VCaP (cell line): ENCODE data around the gene ANKRD24.

ENCODE experiments used
- H3K27ac ChIP-seq: fragments of 450-650 bp; 2 replicates; pipeline ENCODE4 v1.5.1; 2017
- TF ChIP-seq, protein P1 (sequence below): fragments of 450-650 bp; conservative IDR thresholded peaks from 2 replicates; pipeline ENCODE4 v1.5.1; 2017; ENCODE audit warnings: mild to moderate bottlenecking, moderate library complexity

The ANKRD24 gene

DNA sequence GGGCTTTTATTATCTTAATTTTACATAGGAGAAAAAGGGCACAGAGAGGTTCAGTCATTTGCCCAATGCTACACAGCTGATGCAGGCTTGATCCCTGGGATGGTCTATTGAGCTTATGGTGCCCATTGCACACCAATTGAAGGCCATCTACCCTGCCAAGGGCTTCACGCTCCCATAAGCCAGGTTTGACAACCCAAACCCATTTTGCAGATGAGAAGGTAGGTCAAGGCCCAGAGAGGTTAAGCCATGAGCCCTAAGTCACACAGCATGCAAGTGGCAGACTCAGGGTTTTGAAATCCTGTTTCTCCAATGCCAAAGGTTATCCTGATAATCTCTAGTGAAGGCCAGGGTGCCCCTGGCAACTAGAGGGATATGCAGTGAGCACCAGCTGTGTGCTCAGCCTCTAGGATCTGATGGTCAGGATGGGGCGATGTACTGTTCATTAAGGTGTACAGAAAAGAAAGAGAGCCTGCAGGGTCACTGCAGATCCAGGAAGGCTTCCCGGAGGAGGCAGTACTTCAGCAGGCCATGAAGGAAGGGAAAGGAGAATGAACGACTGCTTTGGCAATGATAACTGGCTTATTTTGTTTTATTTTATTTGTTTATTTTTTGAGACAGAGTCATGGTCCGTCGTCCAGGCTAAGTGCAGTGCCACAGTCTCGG is 20.9 kb upstream of the ANKRD24 start:
- H3K27ac ChIP-seq, result no peak overlapping the region
- TF ChIP-seq, protein P1, sequence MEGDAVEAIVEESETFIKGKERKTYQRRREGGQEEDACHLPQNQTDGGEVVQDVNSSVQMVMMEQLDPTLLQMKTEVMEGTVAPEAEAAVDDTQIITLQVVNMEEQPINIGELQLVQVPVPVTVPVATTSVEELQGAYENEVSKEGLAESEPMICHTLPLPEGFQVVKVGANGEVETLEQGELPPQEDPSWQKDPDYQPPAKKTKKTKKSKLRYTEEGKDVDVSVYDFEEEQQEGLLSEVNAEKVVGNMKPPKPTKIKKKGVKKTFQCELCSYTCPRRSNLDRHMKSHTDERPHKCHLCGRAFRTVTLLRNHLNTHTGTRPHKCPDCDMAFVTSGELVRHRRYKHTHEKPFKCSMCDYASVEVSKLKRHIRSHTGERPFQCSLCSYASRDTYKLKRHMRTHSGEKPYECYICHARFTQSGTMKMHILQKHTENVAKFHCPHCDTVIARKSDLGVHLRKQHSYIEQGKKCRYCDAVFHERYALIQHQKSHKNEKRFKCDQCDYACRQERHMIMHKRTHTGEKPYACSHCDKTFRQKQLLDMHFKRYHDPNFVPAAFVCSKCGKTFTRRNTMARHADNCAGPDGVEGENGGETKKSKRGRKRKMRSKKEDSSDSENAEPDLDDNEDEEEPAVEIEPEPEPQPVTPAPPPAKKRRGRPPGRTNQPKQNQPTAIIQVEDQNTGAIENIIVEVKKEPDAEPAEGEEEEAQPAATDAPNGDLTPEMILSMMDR, result no peak

DNA sequence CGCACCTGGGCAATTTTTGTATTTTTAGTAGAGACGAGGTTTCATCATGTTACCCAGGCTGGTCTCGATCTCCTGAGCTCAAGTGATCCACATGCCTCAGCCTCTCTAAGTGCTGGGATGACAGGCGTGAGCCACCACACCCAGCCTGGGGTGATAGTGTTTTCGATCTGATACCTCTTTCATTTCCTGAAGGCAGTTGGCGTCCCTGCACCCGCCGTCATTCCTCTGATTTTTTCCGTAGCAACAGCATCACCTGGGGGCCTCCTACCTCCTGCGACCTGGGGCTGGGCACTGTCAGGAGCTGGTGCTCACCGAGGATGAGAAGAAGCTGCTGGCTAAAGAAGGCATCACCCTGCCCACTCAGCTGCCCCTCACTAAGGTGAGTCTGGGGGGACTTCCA is 18.2 kb upstream of the ANKRD24 start:
- TF ChIP-seq, protein P1, result no peak
- H3K27ac ChIP-seq, result no peak overlapping the region

DNA sequence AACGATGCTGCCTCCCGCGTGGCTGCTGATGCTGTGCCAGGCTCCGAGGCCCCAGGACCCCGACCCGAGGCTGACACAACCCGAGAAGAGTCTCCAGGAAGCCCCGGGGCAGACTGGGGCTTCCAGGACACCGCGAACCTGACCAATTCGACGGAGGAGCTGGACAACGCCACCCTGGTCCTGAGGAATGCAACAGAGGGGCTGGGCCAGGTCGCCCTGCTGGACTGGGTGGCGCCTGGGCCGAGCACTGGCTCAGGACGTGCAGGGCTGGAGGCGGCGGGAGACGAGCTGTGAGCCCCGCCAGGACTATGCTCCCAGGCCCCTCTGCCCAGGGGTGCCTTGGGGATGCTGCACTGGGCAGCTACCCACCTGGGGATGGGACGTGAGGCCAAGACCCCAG is 10.8 kb upstream of the ANKRD24 start:
- H3K27ac ChIP-seq, result no peak overlapping the region
- TF ChIP-seq, protein P1, result no peak

DNA sequence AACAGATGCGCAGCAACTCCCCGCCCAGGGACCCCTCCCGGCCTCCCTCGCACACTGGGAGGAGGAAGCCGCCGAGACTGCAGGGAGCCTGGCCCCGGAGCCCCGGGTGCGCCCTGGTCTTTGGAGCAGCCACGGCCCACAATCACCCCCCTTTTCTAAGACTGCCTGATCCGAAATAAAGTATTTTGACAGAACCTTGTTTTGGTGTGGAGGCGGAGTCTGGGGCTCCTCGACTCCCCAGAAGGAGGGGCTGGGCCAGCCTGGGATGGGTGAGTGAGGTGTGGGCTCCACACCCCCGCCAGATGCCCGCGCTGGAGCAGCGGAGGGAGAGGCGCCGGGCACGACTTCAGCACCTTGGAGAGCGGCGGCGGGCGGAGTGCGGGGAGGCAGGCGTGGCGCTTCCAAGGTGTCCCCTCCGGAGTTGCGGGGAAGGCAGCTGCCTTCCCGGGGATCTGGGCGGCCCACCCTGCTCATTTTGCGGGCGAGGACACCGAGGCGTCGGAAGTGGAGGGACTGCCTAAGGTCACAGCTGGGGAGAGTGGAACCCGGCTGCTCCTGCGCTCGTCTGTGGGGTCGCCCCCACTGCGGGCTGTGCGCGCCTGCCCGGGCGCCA is 9.5 kb upstream of the ANKRD24 start:
- TF ChIP-seq, protein P1, result no peak
- no peak overlapping the region for H3K27ac ChIP-seq

DNA sequence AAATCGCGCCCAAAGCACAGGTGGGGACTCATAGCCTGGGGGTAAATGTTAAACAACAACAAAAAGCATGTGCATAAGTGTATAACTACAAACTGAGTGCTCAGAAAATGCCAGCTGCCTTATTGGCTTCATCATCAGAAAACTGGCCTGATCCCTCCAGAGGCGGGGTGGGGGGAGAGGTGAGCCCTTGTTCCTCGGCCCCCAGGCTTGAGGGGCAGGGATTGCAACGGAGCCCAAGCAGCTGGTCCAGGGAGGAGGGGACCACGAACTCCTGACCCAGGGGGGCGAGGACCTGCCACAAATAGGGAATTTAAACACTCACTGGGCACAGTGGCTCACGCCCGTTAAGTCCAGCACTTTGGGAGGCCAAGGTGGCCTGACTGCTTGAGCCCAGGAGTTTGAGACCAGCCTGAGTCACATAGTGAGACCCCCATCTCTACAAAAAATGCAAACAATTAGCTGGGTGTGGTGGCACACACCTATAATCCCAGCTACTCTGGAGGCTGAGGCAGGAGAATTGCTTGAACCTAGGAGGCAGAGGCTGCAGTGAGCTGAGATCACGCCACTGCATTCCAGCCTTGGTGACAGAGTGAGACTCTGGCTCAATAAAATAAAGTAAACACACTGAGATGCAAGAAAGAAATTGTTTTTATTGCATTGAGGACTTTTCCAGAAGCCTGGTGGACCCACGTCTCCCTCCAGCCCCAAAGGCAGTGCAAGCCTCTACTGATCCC is 8.8 kb upstream of the ANKRD24 start:
- TF ChIP-seq, protein P1, result no peak
- H3K27ac ChIP-seq, result no peak overlapping the region

DNA sequence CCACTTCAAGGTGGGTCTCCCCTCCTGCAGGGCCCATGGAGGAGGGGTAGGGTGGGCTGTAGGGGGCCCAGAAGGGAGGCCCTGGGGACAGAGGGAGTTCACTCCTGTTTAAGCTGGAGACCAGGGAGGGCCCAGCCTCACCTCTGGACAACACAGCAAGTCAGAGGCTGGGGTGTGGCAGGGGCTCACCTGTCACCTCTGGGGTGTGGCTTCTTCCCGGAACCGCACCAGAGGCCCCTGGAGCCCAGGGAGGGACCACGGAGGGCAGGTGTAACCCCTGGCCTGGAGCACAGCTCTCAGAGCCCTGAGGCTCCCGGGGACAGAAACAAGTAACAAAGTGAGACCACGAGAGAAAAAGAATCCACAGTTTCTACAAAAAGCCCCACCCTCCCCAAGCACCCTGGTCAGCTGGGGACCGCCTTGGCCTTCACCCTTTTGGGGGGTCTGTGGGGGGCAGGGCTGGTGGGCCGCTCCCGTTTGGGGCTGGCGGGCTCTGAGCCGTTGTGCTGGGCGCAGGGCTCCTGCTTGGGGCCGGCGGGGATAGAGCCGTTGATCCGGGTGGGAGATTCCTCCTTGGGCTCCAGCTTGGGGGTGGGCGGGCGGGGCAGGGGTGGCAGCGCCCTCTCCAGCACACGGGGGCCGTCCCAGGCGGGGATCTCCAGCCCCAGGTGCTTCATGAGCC is 8.1 kb upstream of the ANKRD24 start:
- no peak overlapping the region for H3K27ac ChIP-seq
- TF ChIP-seq, protein P1, result no peak
